ENCODE data around the gene DOC2A.

The DOC2A gene

GRCh38 chr16:29973384-29974246 lies 37.2 kb downstream of the DOC2A start, which contains the start of gene TAOK2:
TAOK2 (plus strand) TSS chr16:29973868; CDS start chr16:29977773, 3,905 bp downstream.
- no peak for TF ChIP-seq CTCF (IDR thresholded peaks at IDR 0.05; ENCODE audit: low read depth, low read length)
- peak; percentile 98 for DNase-seq (ENCODE audit: extremely low read depth, low read depth)

DNA sequence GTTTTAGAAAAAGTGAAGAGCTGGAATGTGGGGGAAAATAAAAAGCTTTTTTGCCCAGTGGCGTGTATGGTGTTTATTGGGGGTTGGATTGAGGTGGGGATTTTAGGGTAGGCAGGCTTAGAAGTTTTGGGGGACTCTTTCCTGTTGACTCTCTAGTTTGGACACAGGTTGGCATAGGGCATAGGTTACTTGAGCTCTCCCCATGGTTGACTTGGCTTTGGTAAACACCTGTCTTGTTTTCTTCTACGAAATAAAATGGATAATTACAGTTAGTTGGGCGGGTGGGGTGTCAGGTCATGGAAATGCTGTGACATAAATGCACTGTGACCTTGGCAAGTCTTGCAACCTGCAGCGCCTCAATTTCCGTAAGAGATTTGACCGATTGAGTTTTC lies 37.8 kb downstream of the DOC2A start:
- no peak for DNase-seq (ENCODE audit: extremely low read depth, low read depth)
- TF ChIP-seq CTCF (IDR thresholded peaks at IDR 0.05; ENCODE audit: low read depth, low read length): no peak

DNA sequence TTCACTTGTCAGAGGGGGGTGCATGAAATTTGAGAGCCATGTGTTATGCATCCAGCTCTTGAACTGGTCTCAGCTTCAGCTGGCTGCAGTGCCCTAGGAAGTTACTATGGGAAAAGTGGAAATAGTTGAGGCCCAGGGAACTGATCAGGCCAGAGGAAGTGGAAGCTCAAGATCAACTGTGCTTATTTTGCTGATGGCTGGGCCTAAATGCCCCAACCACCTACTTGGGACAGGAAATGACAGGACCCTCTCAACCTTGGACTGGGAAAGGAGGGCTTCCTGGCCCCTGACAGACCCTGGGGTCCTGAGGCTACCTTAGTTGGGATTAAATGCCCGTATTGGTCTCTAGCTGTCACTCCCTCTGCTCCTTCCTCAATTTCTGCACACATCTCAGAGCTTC lies 38.3 kb downstream of the DOC2A start:
- no peak for DNase-seq (ENCODE audit: extremely low read depth, low read depth)
- no peak for TF ChIP-seq CTCF (IDR thresholded peaks at IDR 0.05; ENCODE audit: low read depth, low read length)

- TF ChIP-seq CTCF (IDR thresholded peaks at IDR 0.05; ENCODE audit: low read depth, low read length): no peak
- no peak for DNase-seq (ENCODE audit: extremely low read depth, low read depth)
Observed at GRCh38 chr16:29971304-29971703, 39.5 kb downstream of the DOC2A start.

GRCh38 chr16:29968205-29968604 lies 42.6 kb downstream of the DOC2A start:
- no peak for DNase-seq (ENCODE audit: extremely low read depth, low read depth)
- no peak for TF ChIP-seq CTCF (IDR thresholded peaks at IDR 0.05; ENCODE audit: low read depth, low read length)

- no peak for TF ChIP-seq CTCF (IDR thresholded peaks at IDR 0.05; ENCODE audit: low read depth, low read length)
- no peak for DNase-seq (ENCODE audit: extremely low read depth, low read depth)
Observed at GRCh38 chr16:29963021-29963743, 47.6 kb downstream of the DOC2A start.
